Glomerular visceral epithelial cell (primary cell): ENCODE results near the gene ARHGEF4.
"Not testable (repeated sequence)": the region's sequence is repeated elsewhere in the genome, so short reads cannot be mapped to it uniquely, and the experiment has no call there.

ENCODE experiments used
- DNase-seq: peaks from one replicate; pipeline ENCODE4 v3.0.0-alpha.2; 2016; ENCODE audit errors: extremely low spot score

Gene ARHGEF4

DNA sequence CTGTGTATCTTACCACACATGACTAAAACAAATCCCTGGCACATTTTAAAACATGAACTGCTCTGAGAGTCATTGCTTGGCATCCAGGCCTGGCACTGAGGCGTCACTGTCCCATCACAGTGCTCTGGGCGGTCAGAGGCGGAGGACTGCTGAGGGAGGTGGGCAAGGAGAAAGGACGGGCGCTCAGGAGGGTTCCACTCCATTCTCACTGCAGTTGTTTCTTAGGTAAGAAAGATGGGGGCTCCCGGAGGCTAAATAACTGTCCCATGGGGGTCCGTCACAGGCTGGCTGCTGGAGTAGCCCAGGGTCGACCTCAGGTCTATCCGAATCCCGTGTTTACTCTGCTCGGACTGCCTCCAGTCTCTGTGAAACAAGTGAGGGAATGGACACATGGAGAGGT is 139.0 kb downstream of the ARHGEF4 start:
- no peak for DNase-seq

DNA sequence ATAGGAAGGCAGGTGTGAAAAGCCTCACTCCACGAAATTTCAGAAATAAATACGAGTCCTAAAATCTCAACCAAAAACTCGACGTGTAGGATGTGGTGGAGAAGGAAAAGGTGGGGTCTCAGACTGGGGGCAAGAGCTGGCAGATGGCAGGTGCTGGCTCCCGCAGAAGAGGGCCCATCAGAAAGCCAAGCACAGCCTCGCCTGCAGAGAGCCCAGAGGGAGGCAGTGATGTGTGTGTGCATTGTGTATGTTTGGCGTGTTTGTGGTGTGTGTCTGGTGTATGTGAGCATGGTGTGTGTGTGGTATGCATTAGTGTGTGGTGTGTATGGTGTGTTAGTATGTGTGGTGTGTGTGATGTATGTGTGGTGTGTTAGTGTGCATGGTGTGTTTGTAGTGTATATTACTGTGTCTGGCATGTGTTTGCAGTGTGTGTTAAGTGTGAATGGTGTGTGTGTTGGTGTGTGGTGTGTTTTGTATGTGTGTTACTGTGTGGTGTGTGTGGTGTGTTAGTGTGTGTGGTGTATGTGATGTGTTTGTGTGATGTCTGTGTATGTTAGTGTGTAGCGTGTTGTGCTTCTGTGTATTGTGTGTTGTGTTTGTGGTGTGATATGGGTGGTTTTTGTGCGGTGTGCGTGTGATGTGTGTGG is 140.0 kb downstream of the ARHGEF4 start:
- DNase-seq = no peak

DNA sequence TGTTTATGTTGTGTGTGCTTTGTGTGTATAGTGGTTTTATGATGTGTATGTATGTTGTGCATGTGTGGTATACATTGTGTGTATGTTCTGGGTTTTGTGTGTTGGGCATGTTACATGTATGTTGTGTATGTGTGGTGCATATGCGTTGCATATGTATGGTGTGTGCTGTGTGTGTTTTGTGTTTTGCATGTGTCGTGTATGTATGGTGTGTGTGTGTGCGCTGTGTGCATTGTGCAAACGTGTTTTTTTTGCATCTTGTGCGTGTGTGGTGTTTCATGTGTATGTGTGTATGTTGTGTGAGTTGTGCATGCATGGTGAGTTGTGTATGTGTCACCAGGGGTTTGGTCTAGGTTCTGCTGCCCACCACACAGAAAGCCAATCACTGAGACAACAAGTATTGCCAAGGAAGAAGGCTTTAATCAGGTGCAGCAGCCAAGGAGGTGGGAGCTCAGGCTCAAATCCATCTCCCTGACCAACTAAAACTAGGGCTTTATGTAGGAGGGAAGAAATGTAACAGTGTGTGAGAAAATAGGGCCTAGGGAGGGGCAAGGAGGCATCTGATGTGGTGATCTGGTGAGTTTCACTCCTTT is 140.8 kb downstream of the ARHGEF4 start:
- DNase-seq = no peak

DNA sequence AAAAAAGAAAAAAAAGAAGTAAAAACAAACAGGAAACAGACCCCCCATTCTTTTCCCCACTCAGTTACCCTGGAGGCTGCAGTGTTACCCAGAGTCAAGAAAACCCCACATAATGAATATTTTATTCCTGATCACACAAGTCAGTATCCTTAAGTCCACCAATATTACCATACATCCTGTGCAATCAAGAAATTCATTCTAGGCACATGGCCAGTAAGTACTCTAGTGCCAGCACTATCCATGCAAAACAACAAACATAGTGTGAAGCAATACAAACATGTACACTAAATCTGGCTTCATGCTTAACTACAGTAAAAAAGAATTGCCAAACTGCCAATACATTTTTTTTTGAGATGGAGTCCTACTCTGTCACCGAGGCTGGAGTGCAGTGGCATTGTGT is 145.0 kb downstream of the ARHGEF4 start:
- DNase-seq = no peak

DNA sequence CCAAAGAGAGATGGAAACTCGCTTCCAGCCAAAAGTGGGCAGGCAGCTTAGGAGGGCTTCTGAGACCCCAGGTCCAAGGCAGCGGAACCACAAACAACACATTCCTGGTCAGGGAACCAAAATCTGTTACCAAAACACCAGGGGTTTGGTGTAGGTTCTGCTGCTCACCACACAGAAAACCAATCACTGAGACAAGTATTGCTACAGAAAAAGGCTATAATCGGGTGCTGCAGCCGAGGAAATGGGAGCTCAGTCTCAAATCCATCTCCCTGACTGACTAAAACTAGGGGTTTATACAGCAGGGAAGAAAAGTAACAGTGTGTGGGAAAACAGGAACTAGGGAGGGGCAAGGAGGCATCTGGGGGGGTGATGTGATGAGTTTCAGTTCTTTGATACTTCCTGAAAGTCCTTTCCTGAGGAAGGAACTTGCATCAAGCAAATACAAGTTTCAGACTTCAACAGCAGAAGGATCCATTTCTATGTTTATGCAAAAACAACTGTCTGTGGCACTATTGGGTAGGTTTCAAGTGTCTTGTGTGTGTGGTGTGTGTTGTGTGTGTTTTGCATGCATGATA is 148.6 kb downstream of the ARHGEF4 start:
- DNase-seq = no peak

DNA sequence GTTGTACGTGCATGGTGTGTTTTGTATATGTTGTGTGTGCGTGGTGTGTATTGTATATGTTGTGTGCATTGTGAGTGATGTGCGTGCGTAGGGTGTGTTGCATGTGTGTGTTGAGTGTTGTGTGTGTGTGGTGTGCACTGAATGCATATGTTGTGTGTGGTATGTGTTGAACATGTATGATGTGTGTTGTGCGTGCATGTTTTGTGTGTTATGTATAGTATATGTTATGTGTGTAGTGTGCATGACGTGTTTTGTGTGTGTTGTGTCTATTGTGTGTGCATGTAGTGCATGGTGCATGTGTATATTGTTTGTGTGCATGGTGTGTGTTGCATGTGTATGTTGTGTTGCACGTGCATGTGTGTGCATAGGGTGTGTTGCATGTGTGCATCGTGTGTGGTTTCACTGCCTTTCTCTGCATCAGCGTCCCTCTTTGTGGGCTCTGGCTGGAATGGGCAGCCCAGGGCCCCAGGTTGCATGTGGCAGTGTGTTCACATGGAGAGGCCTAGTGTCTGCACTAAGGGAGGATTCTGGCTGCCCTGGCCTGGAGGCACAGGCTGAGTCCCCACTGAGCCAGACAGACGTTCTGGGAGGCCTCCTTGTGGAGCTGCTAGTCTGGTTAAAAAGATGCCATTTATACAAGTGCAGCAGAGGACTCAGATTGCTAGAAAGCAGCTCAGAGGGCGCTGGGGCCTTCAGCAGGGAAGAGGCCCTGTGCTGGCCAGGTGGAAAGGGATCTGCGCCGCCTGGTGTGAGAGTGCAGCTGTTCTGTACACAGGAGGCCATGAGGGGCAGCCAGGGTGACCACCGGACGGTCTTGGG is 149.3 kb downstream of the ARHGEF4 start:
- DNase-seq = no peak

DNA sequence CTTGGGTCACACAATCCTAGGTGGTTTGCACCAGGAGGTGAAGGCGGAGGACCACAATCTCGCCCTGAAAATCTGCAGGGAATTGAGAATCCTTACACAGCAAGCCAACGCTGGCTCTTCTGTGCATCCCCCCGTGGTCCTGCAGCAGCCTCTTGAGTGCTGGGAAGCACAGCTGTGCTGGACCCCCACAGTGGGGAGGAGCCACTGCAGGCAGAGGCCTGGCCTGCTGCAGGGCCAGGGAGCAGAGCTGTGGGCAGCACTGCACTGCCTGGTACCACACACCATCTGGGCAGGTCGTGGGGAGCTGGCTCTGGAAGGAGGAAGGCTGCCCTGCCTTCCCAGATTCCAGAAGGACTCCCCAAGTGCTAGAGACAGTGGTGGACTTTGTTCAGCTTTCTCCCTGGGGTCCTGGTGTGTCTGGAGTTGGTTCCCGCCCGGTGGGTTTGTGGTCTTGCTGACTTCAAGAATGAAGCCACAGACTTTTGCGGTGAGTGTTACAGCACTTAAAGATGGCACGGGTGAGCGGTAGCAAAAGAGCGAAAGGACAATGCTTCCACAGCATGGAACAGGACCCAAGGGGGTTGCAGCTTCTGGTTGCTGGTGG is 150.3 kb downstream of the ARHGEF4 start:
- DNase-seq = no peak

DNA sequence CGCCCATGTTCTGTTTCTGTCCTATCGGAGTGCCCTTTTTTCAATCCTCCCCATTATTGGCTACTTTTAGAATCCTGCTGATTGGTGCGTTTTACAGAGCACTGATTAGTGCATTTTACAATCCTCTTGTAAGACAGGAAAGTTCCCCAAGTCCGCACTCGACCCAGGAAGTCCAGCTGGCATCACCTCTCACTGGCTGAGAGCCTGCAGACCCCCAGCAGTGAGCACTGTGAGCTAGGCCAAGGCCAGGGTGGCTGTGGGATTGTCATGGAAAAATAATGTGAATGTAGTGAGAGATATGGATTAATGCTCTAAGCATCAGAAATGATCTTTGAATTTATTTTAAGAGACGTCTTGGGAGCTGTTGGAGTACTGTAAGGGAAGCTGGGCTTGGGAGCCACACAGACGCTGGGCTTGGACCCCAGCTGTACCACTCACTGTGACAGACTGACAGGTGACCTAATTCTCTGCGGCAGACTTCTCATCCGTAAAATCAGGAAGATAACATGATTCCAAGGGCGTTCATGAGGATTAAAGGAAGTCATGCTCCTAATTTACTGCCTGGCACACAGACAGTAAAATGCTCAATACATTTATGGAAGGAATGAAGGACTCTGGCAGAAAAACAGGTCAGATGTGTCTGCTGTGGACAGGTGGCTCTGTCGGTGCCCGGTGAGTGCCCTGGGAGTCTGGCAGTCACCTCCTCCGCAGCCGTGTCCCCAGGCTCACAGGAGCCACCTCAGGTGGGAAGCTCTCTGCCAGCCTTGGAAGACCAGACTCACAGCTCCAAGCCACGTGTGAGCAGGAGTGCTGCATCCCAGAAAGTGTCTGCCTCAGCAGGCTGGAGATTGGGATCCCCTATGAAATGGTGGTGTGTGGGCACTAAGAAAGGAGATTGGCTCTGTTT is 151.1 kb downstream of the ARHGEF4 start:
- DNase-seq = no peak

DNA sequence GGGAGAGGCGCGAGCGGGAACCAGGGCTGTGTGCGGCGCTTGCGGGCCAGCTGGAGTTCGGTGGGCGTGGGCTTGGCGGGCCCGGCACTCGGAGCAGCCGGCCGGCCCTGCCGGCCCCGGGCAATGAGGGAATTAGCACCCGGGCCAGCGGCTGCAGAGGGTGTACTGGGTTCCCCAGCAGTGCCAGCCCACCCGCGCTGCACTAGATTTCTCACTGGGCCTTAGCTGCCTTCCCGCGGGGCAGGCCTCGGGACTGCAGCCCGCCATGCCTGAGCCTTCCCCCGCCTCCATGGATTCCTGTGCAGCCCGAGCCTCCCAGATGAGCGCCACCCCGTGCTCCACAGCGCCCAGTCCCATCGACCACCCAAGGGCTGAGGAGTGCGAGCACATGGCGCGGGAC is 154.7 kb downstream of the ARHGEF4 start:
- DNase-seq = not testable (repeated sequence)

DNA sequence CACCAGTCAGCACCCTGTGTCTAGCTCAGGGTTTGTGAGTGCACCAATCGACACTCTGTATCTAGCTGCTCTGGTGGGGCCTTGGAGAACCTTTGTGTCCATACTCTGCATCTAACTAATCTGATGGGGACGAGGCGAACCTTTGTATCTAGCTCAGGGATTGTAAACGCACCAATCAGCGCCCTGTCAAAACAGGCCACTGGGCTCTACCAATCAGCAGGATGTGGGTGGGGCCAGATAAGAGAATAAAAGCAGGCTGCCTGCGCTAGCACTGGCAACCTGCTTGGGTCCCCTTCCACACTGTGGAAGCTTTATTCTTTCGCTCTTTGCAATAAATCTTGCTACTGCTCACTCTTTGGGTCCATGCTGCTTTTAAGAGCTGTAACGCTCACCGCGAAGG is 155.3 kb downstream of the ARHGEF4 start:
- DNase-seq = not testable (repeated sequence)

DNA sequence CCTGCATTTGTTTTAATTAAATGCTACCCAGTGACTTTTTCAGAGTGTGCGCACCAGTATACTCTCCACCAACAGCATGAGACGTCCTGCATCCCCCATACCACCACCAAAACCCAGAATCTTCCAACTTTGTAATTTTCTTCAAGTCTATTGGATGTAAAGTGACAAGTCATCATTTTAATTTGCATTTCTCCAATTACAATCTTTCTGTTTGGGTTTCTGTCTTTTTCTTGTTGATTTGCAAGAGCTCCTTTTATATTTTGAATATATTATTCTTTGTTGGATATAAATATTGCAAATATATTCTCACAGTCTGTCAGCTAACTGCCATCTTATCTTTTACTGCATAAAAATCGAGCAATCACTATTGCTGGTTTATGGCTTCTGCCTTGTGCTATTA is 160.0 kb downstream of the ARHGEF4 start:
- DNase-seq = no peak

DNA sequence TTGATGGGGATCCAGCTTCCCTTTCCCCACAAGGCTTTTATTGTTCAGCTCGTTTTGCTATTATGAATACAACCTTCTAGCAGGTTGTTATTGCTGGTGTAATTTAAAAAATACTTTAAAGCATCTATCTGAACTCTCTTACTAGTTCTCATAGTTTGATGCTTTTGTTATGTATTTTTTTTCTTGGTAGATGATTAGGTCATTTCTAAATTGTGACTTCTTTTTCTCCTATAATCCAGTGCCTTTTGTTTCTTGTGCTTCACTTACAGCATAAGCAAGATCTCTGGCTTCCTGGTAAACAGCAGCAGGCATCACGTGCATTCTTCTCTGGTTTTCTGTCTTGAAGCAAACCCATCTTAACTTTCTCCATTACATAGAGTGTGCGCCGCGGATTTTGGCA is 160.5 kb downstream of the ARHGEF4 start:
- DNase-seq = no peak

DNA sequence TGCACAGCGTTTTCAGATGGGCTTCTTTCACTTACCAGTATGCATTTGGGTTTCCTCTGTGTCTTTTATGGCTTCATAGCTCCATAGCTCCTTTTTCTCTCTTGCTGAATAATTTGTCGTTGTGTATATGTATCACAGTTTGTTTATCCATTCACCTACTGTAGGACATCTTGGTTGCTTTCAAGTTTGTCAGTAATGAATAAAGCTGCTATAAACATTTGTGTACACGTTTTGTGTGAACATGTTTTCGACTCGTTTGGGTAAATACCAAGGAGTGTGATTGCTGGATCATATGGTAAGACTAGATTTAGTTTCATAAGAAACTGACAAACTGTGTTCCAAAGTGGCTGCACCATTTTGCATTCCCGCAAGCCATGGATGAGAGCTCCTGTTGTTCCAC is 161.8 kb downstream of the ARHGEF4 start:
- DNase-seq = no peak

DNA sequence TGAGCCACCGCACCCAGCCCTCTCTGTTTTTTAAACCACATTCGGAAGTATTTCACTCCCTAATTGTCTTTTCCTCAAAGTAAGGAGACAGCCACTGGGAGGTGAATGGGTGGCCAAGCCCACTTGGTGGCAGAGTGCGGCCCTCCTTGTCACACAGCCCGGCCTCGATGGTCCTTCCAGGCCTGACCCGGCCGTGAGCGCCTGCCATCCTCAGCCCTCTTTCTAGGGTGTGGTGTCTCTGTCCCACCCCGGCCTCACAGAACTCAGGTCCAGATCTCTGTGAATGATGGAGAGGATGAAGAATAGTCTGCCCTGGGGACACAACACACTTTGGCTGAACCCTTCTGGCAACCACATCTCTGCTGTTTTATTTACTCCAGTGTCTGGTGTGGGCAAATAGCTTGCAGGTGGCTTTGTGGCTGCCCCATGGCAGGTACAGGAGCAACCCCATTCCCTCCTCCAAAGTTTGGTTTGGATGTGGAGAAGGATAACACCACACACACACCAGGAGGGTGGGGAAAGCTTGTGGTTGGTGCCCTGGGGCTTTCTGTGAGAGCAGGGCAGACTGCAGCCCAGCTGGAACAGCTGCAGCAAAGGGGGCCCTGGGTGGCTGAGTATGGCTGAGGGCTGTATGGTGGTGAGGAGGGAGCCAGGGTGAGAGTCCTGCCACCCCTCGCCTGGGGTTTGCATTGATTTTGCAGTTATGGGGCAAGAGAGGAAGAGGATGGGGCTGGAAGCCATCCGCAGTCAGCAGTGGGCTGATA is 167.9 kb downstream of the ARHGEF4 start:
- DNase-seq = no peak

DNA sequence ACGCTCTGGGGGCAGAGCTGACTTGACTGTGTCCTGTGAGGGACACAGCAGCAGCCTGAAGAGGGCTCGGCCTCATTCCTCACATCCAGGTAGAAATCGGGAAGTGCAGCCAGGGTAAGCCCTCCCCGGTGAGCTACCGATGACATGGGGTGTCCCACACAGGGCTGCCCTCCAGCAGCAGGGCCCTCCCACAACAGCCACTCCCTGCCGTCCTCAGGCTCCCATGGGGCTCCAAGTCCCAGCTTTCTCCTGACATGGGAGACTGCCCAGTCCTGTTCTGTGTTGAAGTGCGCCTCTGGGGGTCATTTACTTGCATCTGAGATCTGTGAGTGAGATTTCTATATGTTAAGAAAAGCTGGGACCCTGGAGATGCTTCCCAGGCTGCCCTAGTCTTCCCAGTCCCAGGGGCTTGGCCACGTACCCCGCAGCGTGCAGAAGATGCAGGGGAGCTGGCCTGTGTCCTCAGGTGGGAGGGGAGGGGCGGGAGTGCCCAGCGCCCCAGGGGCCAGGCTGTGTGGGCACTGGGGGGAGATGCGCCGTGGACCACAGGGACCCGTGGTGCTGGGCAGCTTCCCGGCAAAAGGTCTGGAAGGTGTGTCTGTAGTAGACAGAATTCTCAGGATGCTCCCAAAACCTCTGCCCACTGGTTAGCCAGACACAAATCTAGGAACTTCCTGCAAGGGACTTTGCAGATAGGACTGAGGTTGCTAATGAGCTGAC is 168.7 kb downstream of the ARHGEF4 start:
- no peak for DNase-seq

DNA sequence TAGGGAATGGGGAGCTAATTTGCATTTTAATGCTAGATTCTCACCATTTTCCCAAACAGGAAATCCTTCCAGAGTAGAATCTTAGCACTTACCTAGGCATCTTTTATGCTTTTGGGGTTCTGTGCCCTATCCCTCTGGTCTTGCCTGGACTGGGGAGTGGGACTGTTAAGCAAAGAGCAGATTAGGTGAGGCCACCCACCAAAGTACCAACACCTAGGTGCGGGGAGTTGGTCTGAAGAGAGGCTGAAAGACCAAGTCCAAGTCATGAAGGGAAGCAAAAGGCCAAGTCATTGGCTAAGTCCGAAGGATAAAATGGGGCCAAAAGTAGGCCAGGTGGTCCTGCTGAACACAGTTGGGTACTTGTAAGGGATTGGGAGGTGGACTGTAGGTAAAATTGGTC is 169.8 kb downstream of the ARHGEF4 start:
- DNase-seq = no peak

DNA sequence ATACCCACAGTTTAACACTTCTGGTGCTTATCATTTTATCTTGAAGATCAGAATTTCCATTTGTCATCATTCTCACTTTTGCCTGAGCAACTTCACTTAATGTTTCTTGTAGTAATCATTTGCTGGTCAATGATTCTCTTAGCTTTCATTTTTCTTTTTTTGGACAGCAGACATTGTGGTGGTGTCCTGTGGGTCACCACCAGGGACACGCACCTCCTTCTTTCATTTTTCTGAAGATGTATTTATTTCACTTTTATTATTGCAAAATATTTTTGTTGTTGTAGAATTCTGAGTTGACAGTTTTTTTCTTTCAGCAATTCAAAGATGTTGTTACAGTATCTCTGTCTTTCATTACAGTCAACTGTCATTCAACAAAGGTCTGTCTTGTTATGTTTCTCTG is 172.3 kb downstream of the ARHGEF4 start:
- no peak for DNase-seq

DNA sequence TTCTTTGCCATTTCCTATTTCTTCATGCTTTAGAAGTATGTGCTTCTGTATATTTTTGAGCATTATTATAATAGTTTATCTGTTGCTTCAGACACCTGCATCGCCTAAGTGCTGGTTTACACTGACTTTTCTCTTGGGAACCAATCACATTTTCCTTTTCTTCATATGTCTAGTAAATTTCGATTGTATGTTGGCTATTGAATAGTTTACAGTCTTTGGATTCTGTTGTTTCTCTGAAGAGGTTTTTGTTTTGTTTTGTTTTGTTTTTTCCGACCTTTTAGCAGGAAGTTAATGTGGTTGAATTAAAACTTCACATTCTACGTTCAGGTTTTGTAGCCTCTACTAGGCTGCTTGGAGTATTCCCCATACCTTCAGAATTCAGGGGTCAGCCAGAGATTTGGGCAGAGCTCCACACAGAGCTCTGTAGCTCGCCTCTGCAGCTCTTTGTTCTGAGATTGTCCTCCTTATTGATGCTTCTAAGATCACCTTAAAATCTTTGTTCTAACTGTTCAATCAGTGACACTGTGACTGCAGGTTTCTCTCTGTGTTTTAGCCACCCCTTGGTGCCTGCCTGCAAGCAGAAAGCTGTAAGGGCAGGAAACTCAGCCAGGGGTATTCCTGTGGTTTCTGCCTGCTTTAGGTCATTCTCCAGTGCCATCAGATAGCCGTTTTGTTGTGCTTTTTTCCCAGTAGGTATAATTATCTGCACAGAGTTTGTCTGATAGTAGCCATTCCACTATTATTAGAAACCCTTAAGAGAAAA is 173.2 kb downstream of the ARHGEF4 start:
- DNase-seq = no peak

DNA sequence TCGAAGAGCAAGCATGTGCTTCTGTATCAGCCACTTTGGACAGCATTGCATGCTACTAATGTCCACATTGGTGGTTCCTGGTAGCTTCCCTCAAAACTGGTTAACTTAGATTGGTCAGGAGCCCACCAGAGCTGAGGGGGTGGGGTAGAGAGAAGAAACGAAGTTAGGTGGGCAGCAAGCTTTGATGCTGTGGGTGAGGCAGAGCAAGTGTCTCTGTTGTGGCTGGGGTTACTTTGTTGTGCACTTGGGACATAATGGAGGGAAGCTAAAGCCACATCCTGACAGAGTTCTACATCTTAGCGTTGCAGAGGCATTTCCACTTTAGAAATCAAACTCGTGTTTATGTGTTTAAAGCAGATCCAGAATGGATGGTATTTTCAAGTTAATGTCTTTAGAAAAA is 173.9 kb downstream of the ARHGEF4 start:
- DNase-seq = no peak
